ENCODE measurements around the gene CCL13. TPM values are rescaled to one million over a fixed set of nuclear protein-coding genes. Genes with fewer than 3 reads are reported as not detected.
"Not testable (repeated sequence)": the region's sequence is repeated elsewhere in the genome, so short reads cannot be mapped to it uniquely, and the experiment has no call there.

The CCL13 gene
- not detected for polyA plus RNA-seq (2013, experiment 1 of 4)
- not detected for polyA plus RNA-seq (2013, experiment 2 of 4)
- polyA plus RNA-seq (2013, experiment 3 of 4): not detected
- not detected for polyA plus RNA-seq (2013, experiment 4 of 4)

DNA sequence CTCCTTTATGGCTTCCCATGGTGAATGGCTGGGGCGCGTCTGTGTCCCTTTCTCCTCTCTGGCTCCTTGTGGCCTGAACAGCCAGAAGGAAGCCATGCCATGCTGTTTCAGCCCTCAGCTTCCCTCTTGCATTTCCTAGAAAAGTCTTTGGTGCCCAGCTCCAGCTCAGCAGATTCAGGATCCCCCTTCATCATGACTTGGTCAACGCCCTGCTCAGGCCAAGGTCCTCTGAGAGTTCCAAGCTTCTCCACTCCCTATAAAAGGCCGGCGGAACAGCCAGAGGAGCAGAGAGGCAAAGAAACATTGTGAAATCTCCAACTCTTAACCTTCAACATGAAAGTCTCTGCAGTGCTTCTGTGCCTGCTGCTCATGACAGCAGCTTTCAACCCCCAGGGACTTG is at the start of gene CCL13:
Gene CCL13 (plus strand): TSS at position 287 of the 400 bp plus-strand sequence. CDS start 47 bp downstream, at position 334.
- Histone ChIP-seq H3K27ac (ENCODE audit: insufficient read depth, low read depth, low read length, poor library complexity, severe bottlenecking) (no peak within 1 kb of the TSS), H3K27me3 (ENCODE audit: control insufficient read depth, insufficient read depth, low read length, poor library complexity, severe bottlenecking) (no peaks in the 10 kb centered on the region), H3K9me3 (ENCODE audit: control insufficient read depth, low read length) (no peaks in the 10 kb centered on the region), H3K4me3 (ENCODE audit: insufficient read depth, low read depth, low read length) (no peak within 1 kb of the TSS), H3K4me1 (ENCODE audit: control insufficient read depth, insufficient read depth, low read length) (no peaks in the 10 kb centered on the region), H3K36me3 (ENCODE audit: control insufficient read depth, insufficient read depth, low read length) (no peaks in the 10 kb centered on the region)
- WGBS, 2 experiments: 90 to 98% methylated on average over 5 of the region's 5 CpGs

DNA sequence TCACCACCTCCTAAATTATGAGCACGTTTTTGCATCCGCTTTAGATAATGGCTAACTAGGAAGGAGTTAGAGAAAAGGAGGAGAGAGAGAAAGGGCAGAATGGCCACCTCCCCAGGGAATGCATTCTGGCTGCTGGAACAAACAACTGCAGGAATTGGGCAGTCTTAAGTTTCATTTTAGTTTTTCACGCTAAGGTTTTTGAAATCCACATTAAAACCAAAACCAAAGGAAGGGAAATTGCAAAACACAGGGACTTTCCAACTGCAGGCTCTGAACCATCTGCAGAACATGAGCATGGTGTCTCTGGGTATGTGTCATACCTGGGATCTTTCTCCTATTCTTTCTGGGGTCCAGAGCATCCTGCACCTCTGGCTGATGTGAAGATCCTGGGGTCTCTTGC is 49.2 kb upstream of the CCL13 start:
- WGBS, 2 experiments: 69 to 94% methylated on average over 2 to 3 of the region's 3 CpGs
- Histone ChIP-seq H3K27ac (ENCODE audit: insufficient read depth, low read depth, low read length, poor library complexity, severe bottlenecking) (no peak overlapping the region), H3K4me1 (ENCODE audit: control insufficient read depth, insufficient read depth, low read length) (no peaks in the 10 kb centered on the region), H3K4me3 (ENCODE audit: insufficient read depth, low read depth, low read length) (no peak overlapping the region), H3K9me3 (ENCODE audit: control insufficient read depth, low read length) (no peaks in the 10 kb centered on the region), H3K27me3 (ENCODE audit: control insufficient read depth, insufficient read depth, low read length, poor library complexity, severe bottlenecking) (no peaks in the 10 kb centered on the region), H3K36me3 (ENCODE audit: control insufficient read depth, insufficient read depth, low read length) (no peaks in the 10 kb centered on the region)

DNA sequence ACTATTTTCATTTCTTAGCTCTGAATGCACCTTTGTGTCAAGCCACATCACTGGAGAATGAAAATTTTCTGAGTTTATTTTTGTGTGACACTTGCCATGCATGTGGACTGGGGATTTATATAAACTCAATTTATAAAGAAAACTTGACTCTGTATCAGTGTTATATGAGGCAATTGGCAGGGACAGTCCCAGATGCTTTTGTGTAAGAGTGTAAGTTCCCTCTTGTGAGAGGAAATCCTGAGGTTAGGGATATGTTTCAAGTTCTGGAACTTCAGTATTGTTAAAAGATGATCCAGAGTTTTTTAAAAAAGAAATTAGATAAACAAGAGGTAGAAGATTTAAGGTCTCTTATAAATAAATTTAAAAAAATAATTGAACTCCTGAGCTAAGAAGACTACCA is 47.9 kb upstream of the CCL13 start:
- Histone ChIP-seq H3K27ac (ENCODE audit: insufficient read depth, low read depth, low read length, poor library complexity, severe bottlenecking) (no peak overlapping the region), H3K4me3 (ENCODE audit: insufficient read depth, low read depth, low read length) (no peak overlapping the region), H3K9me3 (ENCODE audit: control insufficient read depth, low read length) (no peaks in the 10 kb centered on the region), H3K36me3 (ENCODE audit: control insufficient read depth, insufficient read depth, low read length) (no peaks in the 10 kb centered on the region), H3K4me1 (ENCODE audit: control insufficient read depth, insufficient read depth, low read length) (no peaks in the 10 kb centered on the region), H3K27me3 (ENCODE audit: control insufficient read depth, insufficient read depth, low read length, poor library complexity, severe bottlenecking) (no peaks in the 10 kb centered on the region)

DNA sequence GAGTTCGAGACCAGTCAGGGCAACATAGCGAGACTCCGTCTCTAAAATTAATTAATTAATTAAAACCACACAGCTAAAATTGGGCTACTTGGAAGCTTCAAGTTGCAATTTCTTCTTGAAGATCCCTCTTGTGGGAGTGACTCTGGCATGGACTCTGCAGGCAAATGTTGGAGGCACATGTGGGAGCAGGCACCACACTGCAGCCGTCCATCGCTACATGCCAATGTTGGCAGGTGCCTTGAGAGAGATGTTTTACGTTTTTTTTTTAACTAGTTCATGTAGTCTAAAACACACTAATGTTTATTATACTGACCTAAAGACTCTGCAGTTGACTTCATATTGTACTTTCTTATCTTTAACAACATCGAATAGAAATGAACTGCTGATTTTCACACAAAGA is 45.0 kb upstream of the CCL13 start:
- no peaks in the 10 kb centered on the region for H3K9me3 ChIP-seq (ENCODE audit: control insufficient read depth, low read length)
- H3K4me3 ChIP-seq (ENCODE audit: insufficient read depth, low read depth, low read length): no peak overlapping the region
- WGBS, 2 experiments: 87 to 92% methylated on average over 5 to 7 of the region's 7 CpGs
- H3K36me3 ChIP-seq (ENCODE audit: control insufficient read depth, insufficient read depth, low read length): no peaks in the 10 kb centered on the region
- H3K27me3 ChIP-seq (ENCODE audit: control insufficient read depth, insufficient read depth, low read length, poor library complexity, severe bottlenecking): peaks cover 4% of the 10 kb centered on the region
- no peak overlapping the region for H3K27ac ChIP-seq (ENCODE audit: insufficient read depth, low read depth, low read length, poor library complexity, severe bottlenecking)
- H3K4me1 ChIP-seq (ENCODE audit: control insufficient read depth, insufficient read depth, low read length): no peaks in the 10 kb centered on the region

DNA sequence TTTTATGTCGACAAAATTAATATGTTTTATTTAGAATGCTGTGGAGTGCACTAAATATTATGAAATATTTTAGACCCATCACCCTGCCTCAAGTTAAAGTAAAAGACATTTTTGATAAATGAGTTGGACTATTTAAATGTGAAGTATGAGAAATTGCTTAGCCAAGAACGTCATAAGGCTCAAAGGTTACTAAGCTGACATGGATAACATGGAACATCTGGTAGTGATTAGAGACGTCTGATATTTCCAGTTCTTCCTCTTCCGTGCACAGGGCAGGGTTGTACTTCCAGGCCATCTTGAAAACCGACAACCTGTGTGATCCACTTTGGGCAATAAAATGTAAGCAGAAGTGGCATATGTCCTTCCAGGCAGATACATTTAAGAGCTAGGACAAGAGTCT is 44.2 kb upstream of the CCL13 start:
- Histone ChIP-seq H3K4me3 (ENCODE audit: insufficient read depth, low read depth, low read length) (no peak overlapping the region), H3K27me3 (ENCODE audit: control insufficient read depth, insufficient read depth, low read length, poor library complexity, severe bottlenecking) (peaks cover 4% of the 10 kb centered on the region), H3K4me1 (ENCODE audit: control insufficient read depth, insufficient read depth, low read length) (no peaks in the 10 kb centered on the region), H3K9me3 (ENCODE audit: control insufficient read depth, low read length) (no peaks in the 10 kb centered on the region), H3K27ac (ENCODE audit: insufficient read depth, low read depth, low read length, poor library complexity, severe bottlenecking) (no peak overlapping the region), H3K36me3 (ENCODE audit: control insufficient read depth, insufficient read depth, low read length) (no peaks in the 10 kb centered on the region)
- 69 to 71% methylated on average over 4 to 5 of the region's 5 CpGs for WGBS, 2 experiments

DNA sequence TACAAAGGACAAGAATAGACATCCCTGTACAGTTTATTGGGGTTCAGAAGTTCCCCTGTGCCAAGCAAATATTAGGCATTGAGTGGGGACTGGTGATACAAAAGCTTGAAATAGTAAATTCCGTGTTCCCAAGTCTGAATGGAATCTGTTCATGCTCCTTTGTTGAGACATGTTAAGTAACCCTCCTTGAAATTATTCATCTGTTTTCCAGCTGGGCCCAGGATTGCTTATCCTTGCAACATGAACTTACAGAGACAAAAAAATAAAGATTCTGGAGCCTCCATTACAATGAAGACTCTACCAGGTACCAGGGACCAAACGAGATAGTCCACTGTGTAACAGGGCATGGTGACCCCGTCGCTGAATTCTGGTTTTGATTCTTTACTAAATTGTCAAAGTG is 43.1 kb upstream of the CCL13 start:
- Histone ChIP-seq H3K36me3 (ENCODE audit: control insufficient read depth, insufficient read depth, low read length) (no peaks in the 10 kb centered on the region), H3K9me3 (ENCODE audit: control insufficient read depth, low read length) (no peaks in the 10 kb centered on the region), H3K4me3 (ENCODE audit: insufficient read depth, low read depth, low read length) (no peak overlapping the region), H3K27me3 (ENCODE audit: control insufficient read depth, insufficient read depth, low read length, poor library complexity, severe bottlenecking) (peaks cover 4% of the 10 kb centered on the region), H3K27ac (ENCODE audit: insufficient read depth, low read depth, low read length, poor library complexity, severe bottlenecking) (no peak overlapping the region), H3K4me1 (ENCODE audit: control insufficient read depth, insufficient read depth, low read length) (no peaks in the 10 kb centered on the region)
- 93 to 97% methylated on average over 4 of the region's 4 CpGs for WGBS, 2 experiments

DNA sequence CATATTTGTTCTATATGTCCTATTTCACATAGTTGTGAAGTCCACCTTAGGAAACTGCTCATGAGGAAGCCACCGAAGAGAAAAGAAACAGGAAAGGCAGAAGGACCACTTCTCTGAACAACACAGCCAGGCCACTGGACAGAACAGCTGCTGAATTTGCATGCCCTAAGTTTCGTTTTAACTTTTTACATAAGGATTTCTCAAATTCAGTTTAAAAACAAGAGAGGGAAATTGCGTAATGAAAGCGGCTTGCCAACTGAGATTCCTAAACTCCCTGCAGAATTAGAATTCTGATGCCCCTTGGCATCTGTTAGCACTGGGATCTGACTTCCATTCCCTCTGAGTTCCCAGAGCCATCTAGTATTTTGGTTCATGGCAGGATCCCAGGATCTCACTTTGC is 42.0 kb upstream of the CCL13 start:
- H3K4me1 ChIP-seq (ENCODE audit: control insufficient read depth, insufficient read depth, low read length): no peaks in the 10 kb centered on the region
- peaks cover 4% of the 10 kb centered on the region for H3K27me3 ChIP-seq (ENCODE audit: control insufficient read depth, insufficient read depth, low read length, poor library complexity, severe bottlenecking)
- 88 to 91% methylated on average over 4 of the region's 4 CpGs for WGBS, 2 experiments
- H3K27ac ChIP-seq (ENCODE audit: insufficient read depth, low read depth, low read length, poor library complexity, severe bottlenecking): no peak overlapping the region
- no peak overlapping the region for H3K4me3 ChIP-seq (ENCODE audit: insufficient read depth, low read depth, low read length)
- no peaks in the 10 kb centered on the region for H3K36me3 ChIP-seq (ENCODE audit: control insufficient read depth, insufficient read depth, low read length)
- H3K9me3 ChIP-seq (ENCODE audit: control insufficient read depth, low read length): no peaks in the 10 kb centered on the region

DNA sequence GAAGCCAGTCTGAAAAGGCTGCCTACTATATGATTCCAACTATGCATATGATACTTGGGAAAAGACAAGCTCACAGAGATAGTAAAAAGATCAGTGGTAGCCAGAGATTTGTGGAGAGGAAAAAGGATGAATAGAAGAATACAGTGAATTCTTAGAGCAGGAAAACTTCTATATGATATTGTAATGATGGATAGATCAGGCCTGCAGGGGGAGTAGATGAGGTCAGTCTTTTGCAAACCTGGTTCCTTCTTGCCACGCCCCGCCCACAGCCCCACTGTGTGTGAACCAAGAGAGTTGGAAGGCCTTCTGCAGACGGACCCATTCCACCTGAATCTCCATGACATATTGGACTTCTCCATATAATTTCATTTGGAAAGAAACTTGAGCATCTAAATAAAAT is 37.8 kb upstream of the CCL13 start:
- 55 to 64% methylated on average over 3 of the region's 3 CpGs for WGBS, 2 experiments
- H3K27ac ChIP-seq (ENCODE audit: insufficient read depth, low read depth, low read length, poor library complexity, severe bottlenecking): no peak overlapping the region

DNA sequence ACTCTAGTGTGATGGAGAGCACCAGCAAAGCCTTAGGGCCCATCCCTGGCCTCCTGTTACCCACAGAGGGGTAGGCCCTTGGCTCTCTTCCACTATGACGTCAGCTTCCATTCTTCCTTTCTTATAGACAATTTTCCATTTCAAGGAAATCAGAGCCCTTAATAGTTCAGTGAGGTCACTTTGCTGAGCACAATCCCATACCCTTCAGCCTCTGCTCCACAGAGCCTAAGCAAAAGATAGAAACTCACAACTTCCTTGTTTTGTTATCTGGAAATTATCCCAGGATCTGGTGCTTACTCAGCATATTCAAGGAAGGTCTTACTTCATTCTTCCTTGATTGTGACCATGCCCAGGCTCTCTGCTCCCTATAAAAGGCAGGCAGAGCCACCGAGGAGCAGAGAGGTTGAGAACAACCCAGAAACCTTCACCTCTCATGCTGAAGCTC is 37.2 kb upstream of the CCL13 start, which contains the start of gene CCL8:
Gene CCL8 (plus strand): TSS at position 397 of the 445 bp plus-strand sequence. CDS start 67 bp downstream, outside the sequence.
- Histone ChIP-seq H3K27ac (ENCODE audit: insufficient read depth, low read depth, low read length, poor library complexity, severe bottlenecking) (no peak within 1 kb of the TSS), H3K4me3 (ENCODE audit: insufficient read depth, low read depth, low read length) (no peak within 1 kb of the TSS), H3K27me3 (ENCODE audit: control insufficient read depth, insufficient read depth, low read length, poor library complexity, severe bottlenecking) (peaks cover 1% of the 10 kb centered on the region), H3K36me3 (ENCODE audit: control insufficient read depth, insufficient read depth, low read length) (no peaks in the 10 kb centered on the region), H3K9me3 (ENCODE audit: control insufficient read depth, low read length) (no peaks in the 10 kb centered on the region), H3K4me1 (ENCODE audit: control insufficient read depth, insufficient read depth, low read length) (no peaks in the 10 kb centered on the region)
- WGBS, 2 experiments: 93 to 96% methylated on average over 2 of the region's 2 CpGs

More for the DNA sequence above, 37.8 kb upstream of the CCL13 start:
- no peaks in the 10 kb centered on the region for H3K9me3 ChIP-seq (ENCODE audit: control insufficient read depth, low read length)
- peaks cover 4% of the 10 kb centered on the region for H3K27me3 ChIP-seq (ENCODE audit: control insufficient read depth, insufficient read depth, low read length, poor library complexity, severe bottlenecking)
- no peaks in the 10 kb centered on the region for H3K4me1 ChIP-seq (ENCODE audit: control insufficient read depth, insufficient read depth, low read length)
- H3K36me3 ChIP-seq (ENCODE audit: control insufficient read depth, insufficient read depth, low read length): no peaks in the 10 kb centered on the region
- no peak overlapping the region for H3K4me3 ChIP-seq (ENCODE audit: insufficient read depth, low read depth, low read length)

DNA sequence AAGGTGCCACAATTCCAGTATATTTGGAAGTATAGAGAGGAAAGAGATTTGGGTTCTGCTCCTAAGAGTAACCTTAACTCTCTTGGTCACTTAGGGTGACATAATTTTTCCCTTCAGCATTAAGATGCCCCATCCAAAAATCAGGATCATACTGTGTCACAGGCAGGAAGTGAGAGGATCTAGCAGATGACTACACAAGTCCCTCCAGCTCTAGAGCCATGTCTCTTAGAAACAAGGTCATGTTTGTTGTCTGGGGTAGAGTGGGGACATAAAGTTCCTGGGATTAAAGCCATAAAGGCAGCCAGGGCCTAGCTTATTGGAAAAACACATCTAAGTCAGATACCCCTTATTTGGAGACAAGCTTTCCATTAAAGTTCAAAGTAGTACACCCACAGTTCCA is 34.3 kb upstream of the CCL13 start:
- no peaks in the 10 kb centered on the region for H3K9me3 ChIP-seq (ENCODE audit: control insufficient read depth, low read length)
- H3K27me3 ChIP-seq (ENCODE audit: control insufficient read depth, insufficient read depth, low read length, poor library complexity, severe bottlenecking): no peaks in the 10 kb centered on the region
- no peaks in the 10 kb centered on the region for H3K36me3 ChIP-seq (ENCODE audit: control insufficient read depth, insufficient read depth, low read length)
- no peaks in the 10 kb centered on the region for H3K4me1 ChIP-seq (ENCODE audit: control insufficient read depth, insufficient read depth, low read length)
- no peak overlapping the region for H3K4me3 ChIP-seq (ENCODE audit: insufficient read depth, low read depth, low read length)
- H3K27ac ChIP-seq (ENCODE audit: insufficient read depth, low read depth, low read length, poor library complexity, severe bottlenecking): no peak overlapping the region

DNA sequence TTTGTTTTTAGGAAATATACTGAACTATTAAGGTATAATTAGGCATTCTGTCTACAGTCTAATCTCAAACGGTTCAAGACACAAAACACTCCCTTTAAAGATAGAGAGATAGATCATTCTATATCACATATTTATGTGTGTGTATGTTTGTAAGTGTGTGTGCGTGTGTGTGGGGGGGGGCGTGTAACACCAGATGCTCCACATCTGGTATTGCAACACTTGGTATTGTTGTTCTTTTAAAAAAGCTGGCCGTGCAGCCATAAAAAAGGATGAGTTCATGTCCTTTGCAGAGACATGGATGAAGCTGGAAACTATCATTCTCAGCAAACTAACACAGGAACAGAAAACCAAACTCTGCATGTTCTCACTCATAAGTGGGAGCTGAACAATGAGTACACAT is 28.7 kb upstream of the CCL13 start:
- H3K36me3 ChIP-seq (ENCODE audit: control insufficient read depth, insufficient read depth, low read length); H3K9me3 ChIP-seq (ENCODE audit: control insufficient read depth, low read length); H3K4me1 ChIP-seq (ENCODE audit: control insufficient read depth, insufficient read depth, low read length); H3K4me3 ChIP-seq (ENCODE audit: insufficient read depth, low read depth, low read length); H3K27ac ChIP-seq (ENCODE audit: insufficient read depth, low read depth, low read length, poor library complexity, severe bottlenecking); H3K27me3 ChIP-seq (ENCODE audit: control insufficient read depth, insufficient read depth, low read length, poor library complexity, severe bottlenecking): not testable (repeated sequence)
- WGBS, 2 experiments: 57 to 74% methylated on average over 3 of the region's 4 CpGs
